HG03045 (cell line): ENCODE results near the gene OR13D1.
"Not testable (repeated sequence)": the region's sequence is repeated elsewhere in the genome, so short reads cannot be mapped to it uniquely, and the experiment has no call there.

Source experiments
- ATAC-seq: cut with Tn5 transposase; IDR thresholded peaks from one replicate; pipeline ENCODE4 v1.9.1; 2021; ENCODE audit warnings: mild to moderate bottlenecking, moderate library complexity; ENCODE audit not compliant: unreplicated experiment

The OR13D1 gene

GRCh38 chr9:104694218-104694617, at the start of gene OR13D1:
OR13D1 (plus strand) TSS chr9:104694518; CDS start chr9:104694518, 0 bp downstream.
- no peak for ATAC-seq

GRCh38 chr9:104658496-104659195, 35.7 kb upstream of the OR13D1 start:
- ATAC-seq = no peak

- ATAC-seq = no peak
Measured at GRCh38 chr9:104675611-104676010, 18.7 kb upstream of the OR13D1 start.

- ATAC-seq = peak; percentile 61
Measured at GRCh38 chr9:104682642-104683041, 11.7 kb upstream of the OR13D1 start.

GRCh38 chr9:104686081-104686480, 8.2 kb upstream of the OR13D1 start:
- no peak for ATAC-seq

- no peak for ATAC-seq
Measured at GRCh38 chr9:104700306-104700705, 6.0 kb downstream of the OR13D1 start.

- ATAC-seq = not testable (repeated sequence)
Measured at GRCh38 chr9:104708737-104709136, 14.4 kb downstream of the OR13D1 start.

GRCh38 chr9:104711604-104712003, 17.3 kb downstream of the OR13D1 start:
- ATAC-seq = no peak

- no peak for ATAC-seq
Measured at GRCh38 chr9:104725014-104725413, 30.7 kb downstream of the OR13D1 start.

- ATAC-seq = no peak
Measured at GRCh38 chr9:104738452-104738851, 44.1 kb downstream of the OR13D1 start.

- ATAC-seq = no peak
Measured at GRCh38 chr9:104740621-104741020, 46.3 kb downstream of the OR13D1 start.

GRCh38 chr9:104743376-104743985, 49.2 kb downstream of the OR13D1 start:
- peak; percentile 32 for ATAC-seq
